HUES64 (cell line): ENCODE data around the gene POLD2.

Experiments used
- H3K27ac ChIP-seq: 2 replicates; pipeline ENCODE4 v1.7.0; 2013; ENCODE audit warnings: low read depth, low read length, inconsistent platforms
- H3K27me3 ChIP-seq: 2 replicates; pipeline ENCODE4 v1.6.1; 2013; ENCODE audit warnings: mild to moderate bottlenecking, low read length; ENCODE audit not compliant: insufficient read depth
- H3K36me3 ChIP-seq: 2 replicates; pipeline ENCODE4 v1.6.1; 2013; ENCODE audit warnings: mild to moderate bottlenecking, low read length; ENCODE audit not compliant: insufficient read depth
- H3K4me1 ChIP-seq: 2 replicates; pipeline ENCODE4 v1.6.1; 2013; ENCODE audit warnings: mild to moderate bottlenecking, low read length, moderate library complexity; ENCODE audit not compliant: insufficient read depth
- H3K4me3 ChIP-seq: 2 replicates; pipeline ENCODE4 v1.5.1; 2013; ENCODE audit warnings: mild to moderate bottlenecking, low read length, moderate library complexity
- H3K9ac ChIP-seq: 2 replicates; pipeline ENCODE4 v1.6.1; 2013; ENCODE audit warnings: mild to moderate bottlenecking, low read depth, low read length
- H3K9me3 ChIP-seq: 2 replicates; pipeline ENCODE4 v1.6.1; 2013; ENCODE audit warnings: low read depth, low read length; ENCODE audit not compliant: insufficient read depth
- WGBS: fragments of 150-250, 120-280 bp; methylation state at CpG from one replicate; pipeline ENCODE4 v1.1.7; 2013; ENCODE audit warnings: missing lambda C conversion rate; 5-methylcytosine and 5-hydroxymethylcytosine counted together

Gene POLD2

GRCh38 chr7:44095781-44096180 is 27.6 kb downstream of the POLD2 start:
- WGBS = 92% methylated on average over 3 of the region's 3 CpGs
- no peaks in the 10 kb centered on the region for H3K36me3 ChIP-seq
- no peak overlapping the region for H3K9ac ChIP-seq
- H3K27me3 ChIP-seq = no peaks in the 10 kb centered on the region; the same call in 1 of the 2 replicates
- no peaks in the 10 kb centered on the region for H3K9me3 ChIP-seq
- no peak overlapping the region for H3K4me3 ChIP-seq
- no peaks in the 10 kb centered on the region for H3K4me1 ChIP-seq
- H3K27ac ChIP-seq = no peak overlapping the region

DNA sequence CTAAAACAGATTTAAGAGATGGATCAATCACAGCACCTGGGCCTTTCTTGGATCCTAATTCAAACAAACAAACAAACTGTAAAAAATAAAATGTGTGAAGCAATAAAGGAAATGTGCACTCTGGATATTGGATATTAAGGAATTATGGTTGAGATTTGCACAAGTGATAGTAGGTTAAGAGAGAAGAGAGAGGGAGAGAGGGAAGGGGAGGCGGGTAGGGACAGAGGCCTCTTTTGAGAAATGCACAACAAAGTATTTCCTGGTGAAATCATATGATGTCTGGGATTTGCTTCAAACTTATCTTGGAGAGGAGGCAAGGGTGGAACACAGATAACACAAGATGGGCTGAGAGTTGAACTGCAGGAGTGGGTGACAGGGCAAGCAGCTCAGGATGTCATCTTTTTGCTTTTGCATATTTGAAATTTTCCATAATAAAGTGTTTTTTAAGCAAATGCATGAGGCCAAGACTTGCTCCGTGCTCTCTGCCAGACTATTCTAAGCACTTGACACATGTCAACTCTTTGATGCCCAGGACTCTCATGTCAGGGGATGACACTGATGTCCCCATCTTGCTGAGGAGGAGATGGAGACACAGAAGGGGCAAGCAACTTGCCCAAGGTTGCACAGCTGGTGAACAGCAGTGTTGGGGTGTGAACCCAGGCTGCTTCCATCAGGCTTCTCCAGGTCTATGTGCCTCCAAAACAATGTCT is 28.3 kb downstream of the POLD2 start:
- no peak overlapping the region for H3K27ac ChIP-seq
- H3K27me3 ChIP-seq = no peaks in the 10 kb centered on the region; the same call in 1 of the 2 replicates
- no peaks in the 10 kb centered on the region for H3K36me3 ChIP-seq
- no peaks in the 10 kb centered on the region for H3K9me3 ChIP-seq
- H3K4me1 ChIP-seq = no peaks in the 10 kb centered on the region
- WGBS = 80% methylated on average over 2 of the region's 2 CpGs
- no peak overlapping the region for H3K4me3 ChIP-seq
- H3K9ac ChIP-seq = no peak overlapping the region

DNA sequence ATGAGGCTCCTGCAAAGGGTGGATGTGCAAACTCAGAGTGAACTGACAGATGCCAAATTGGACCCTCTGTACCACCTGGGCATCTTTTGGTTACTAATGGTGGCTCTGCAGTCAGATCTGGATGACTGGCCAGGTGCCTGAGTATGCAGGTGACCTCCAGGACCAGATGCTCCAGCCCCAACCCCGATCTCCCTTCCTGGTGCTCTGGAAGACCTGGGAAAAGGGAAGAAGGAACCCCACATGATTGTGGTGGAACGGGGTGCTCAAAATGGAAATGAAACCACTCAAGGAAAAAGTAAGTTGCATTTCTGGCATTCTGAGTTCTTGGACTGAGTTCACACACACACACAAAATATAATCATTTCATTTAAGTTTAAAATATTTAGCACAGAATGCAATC is 29.0 kb downstream of the POLD2 start:
- 94% methylated on average over 2 of the region's 2 CpGs for WGBS
- Histone ChIP-seq H3K36me3 (no peaks in the 10 kb centered on the region), H3K4me3 (no peak overlapping the region), H3K9ac (no peak overlapping the region), H3K4me1 (no peaks in the 10 kb centered on the region), H3K27me3 (no peaks in the 10 kb centered on the region; the same call in 1 of the 2 replicates), H3K9me3 (no peaks in the 10 kb centered on the region), H3K27ac (no peak overlapping the region)

DNA sequence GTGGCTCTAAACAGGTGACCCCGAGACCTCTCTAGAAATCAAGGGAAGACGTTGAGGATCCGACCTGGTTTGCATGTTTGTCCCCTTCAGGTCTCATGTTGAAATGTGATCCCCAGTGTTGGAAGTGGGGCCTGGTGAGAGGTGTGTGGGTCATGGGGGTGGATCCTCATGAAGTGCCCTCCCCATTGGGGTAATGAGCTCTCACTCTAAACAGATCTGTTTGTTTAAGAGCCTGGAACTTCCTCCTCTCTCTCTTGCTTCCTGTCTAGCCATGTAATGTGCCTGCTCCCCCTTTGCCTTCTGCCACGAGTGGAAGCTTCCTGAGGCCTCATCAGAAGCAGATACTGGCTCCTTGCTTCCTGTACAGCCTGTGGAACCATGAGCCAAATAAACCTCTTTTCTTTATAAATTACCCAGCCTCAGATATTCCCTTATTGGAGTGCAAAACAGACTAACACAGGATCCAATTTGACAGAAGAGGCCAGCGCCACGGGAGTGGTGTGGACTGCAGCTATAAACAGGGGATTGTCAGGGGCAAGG is 30.2 kb downstream of the POLD2 start:
- 87% methylated on average over 6 of the region's 6 CpGs for WGBS

DNA sequence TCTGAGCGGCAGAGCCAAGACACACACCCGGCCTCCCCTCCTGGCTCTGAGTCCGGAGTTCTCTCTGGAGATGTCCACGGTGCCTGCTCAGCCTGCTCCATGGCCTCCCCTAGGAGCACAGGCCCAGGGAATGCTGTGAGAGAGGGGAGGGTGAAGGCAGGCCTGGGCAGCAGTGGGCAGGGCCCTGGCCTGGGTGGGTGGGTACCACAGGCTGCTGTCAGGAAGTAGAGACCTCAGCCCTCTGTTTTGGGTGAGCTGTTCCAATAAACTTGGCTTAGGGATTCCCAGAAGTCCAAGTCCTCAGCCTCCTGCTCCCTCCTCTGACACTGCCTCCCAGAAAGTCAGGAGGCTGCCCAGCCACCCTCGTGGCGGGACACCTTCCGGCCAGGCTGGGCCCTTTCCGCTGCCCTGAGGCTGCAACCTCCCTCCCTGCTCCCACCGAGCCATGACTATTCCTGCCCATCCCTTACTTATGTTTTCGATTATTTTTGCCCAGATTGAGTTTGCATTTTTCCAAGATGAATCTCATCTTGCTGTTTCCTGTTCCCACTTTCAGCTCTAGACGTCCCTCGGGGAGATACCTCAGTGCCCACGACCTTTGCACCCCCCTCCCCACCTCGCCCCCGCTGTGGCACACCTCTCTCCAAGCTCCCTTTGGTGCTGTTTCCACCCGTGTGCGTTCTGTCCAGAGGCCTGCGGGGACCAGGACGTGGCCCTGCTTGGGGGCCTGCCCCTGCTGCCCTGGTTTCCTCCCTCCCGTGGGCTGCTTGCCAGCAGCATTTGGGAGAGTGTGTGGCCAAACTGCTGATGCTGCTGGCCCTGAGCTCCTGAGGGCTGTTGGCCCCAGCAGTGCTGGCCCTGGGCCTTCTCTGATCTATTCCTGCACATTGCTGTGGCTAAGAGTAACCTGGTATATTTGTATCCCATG is 35.2 kb downstream of the POLD2 start:
- Histone ChIP-seq H3K27me3 (peaks cover 8% of the 10 kb centered on the region; the same call in 1 of the 2 replicates), H3K36me3 (no peaks in the 10 kb centered on the region), H3K9ac (no peak overlapping the region), H3K9me3 (no peaks in the 10 kb centered on the region), H3K4me1 (no peaks in the 10 kb centered on the region), H3K4me3 (no peak overlapping the region), H3K27ac (no peak overlapping the region)
- 86% methylated on average over 20 of the region's 20 CpGs for WGBS

More for the DNA sequence above, 30.2 kb downstream of the POLD2 start:
- Histone ChIP-seq H3K36me3 (no peaks in the 10 kb centered on the region), H3K27ac (no peak overlapping the region), H3K9ac (no peak overlapping the region), H3K4me3 (no peak overlapping the region), H3K4me1 (no peaks in the 10 kb centered on the region), H3K27me3 (no peaks in the 10 kb centered on the region; the same call in 1 of the 2 replicates), H3K9me3 (no peaks in the 10 kb centered on the region)

- Histone ChIP-seq H3K9ac (no peak overlapping the region), H3K27me3 (peaks cover 11% of the 10 kb centered on the region; the same call in 1 of the 2 replicates), H3K27ac (no peak overlapping the region), H3K4me1 (no peaks in the 10 kb centered on the region), H3K4me3 (no peak overlapping the region), H3K36me3 (no peaks in the 10 kb centered on the region), H3K9me3 (no peaks in the 10 kb centered on the region)
- WGBS = 95% methylated on average over 3 of the region's 3 CpGs
Observed at GRCh38 chr7:44086627-44087026, 36.7 kb downstream of the POLD2 start.

- Histone ChIP-seq H3K27ac (no peak overlapping the region), H3K4me1 (no peaks in the 10 kb centered on the region)
- 83% methylated on average over 3 of the region's 3 CpGs for WGBS
Observed at GRCh38 chr7:44085546-44085945, 37.8 kb downstream of the POLD2 start.

DNA sequence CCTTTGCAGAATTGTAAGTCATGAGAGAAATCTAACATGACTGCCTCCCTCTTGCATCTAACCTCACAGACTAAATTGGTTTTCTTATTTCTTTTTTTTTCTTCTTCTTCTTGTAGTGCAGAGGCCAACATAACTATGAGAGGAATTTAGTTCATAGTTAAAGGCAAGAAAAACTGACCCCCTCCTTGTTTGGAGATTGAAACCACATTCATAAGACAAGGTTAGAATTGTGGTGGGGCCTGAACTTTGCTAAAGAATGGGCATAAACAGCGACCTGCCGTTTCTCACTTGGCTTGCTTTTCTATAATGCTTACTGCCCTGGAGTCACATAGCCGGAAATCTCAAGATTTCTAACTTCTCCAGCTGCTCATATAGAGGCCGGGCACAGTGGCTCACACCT is 38.6 kb downstream of the POLD2 start:
- no peak overlapping the region for H3K4me3 ChIP-seq
- H3K4me1 ChIP-seq = no peaks in the 10 kb centered on the region
- no peaks in the 10 kb centered on the region for H3K9me3 ChIP-seq
- H3K9ac ChIP-seq = no peak overlapping the region
- peaks cover 11% of the 10 kb centered on the region; the same call in 1 of the 2 replicates for H3K27me3 ChIP-seq
- 93% methylated on average over 4 of the region's 4 CpGs for WGBS
- H3K36me3 ChIP-seq = peaks cover 11% of the 10 kb centered on the region
- no peak overlapping the region for H3K27ac ChIP-seq

More at GRCh38 chr7:44085546-44085945, 37.8 kb downstream of the POLD2 start:
- Histone ChIP-seq H3K36me3 (0 out of 2 replicates have a peak, but pooled peaks cover 2% of the 10 kb centered on the region), H3K27me3 (peaks cover 11% of the 10 kb centered on the region; the same call in 1 of the 2 replicates), H3K4me3 (no peak overlapping the region), H3K9ac (no peak overlapping the region), H3K9me3 (no peaks in the 10 kb centered on the region)

- no peaks in the 10 kb centered on the region for H3K4me1 ChIP-seq
- 87% methylated on average over 3 of the region's 3 CpGs for WGBS
- no peak overlapping the region for H3K9ac ChIP-seq
- peaks cover 11% of the 10 kb centered on the region; the same call in 1 of the 2 replicates for H3K27me3 ChIP-seq
- no peak overlapping the region for H3K4me3 ChIP-seq
- H3K9me3 ChIP-seq = no peaks in the 10 kb centered on the region
- peaks cover 19% of the 10 kb centered on the region for H3K36me3 ChIP-seq
- H3K27ac ChIP-seq = no peak overlapping the region
Observed at GRCh38 chr7:44083796-44084195, 39.6 kb downstream of the POLD2 start.

DNA sequence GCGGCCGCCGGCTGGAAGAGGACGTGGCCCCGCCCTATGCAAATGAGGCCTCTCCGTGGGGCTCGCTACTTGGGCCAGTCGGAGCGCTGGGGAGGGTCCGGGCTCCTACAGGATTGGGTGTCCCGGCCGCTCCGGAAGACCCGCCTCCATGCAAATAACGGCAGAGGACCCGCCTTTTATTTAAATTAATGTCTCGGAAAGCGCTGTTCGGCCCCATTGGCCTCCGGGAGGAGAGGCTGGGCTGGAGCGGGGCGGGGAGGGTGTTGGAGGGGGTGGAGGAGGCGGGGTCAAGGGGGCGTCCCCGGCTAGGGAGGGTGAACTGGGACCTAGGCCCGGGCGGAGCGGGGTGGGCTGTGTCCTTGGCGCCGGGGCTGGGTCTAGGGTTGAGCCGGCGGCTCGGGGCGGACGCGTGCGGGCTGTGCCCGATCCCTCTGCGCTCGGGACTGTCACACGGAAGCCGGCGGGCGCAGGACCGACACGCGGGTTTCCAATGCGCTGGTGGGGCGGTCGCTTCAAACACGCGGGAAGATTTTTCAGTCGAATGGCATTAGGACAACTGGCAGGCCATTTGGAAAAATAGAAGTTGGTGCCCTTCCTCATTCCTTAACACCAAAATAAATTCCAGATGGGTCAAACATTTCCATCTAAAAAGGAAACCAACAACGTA is 40.7 kb downstream of the POLD2 start:
- Histone ChIP-seq H3K36me3 (peaks cover 30% of the 10 kb centered on the region), H3K9ac (peak overlapping the region; percentile 61), H3K4me3 (peak overlapping the region; percentile 61), H3K9me3 (no peaks in the 10 kb centered on the region), H3K4me1 (no peaks in the 10 kb centered on the region), H3K27ac (no peak overlapping the region), H3K27me3 (peaks cover 11% of the 10 kb centered on the region; the same call in 1 of the 2 replicates)
- WGBS = under 1% methylated on average over 53 of the region's 54 CpGs
